Panc1 (cell line): Measurements from ENCODE around the gene ATL2. TPM values are rescaled to one million over a fixed set of nuclear protein-coding genes. Genes with fewer than 3 reads are reported as not detected.

ENCODE experiments used
- ATAC-seq: fragments of 200-7000 bp; cut with Tn5 transposase; 2 replicates; pipeline ENCODE4 v1.9.1; 2020; ENCODE audit warnings: mild to moderate bottlenecking, moderate library complexity
- BruUV-seq: library from RNA; stranded (reverse); fragments of 400-500 nt; replicated peaks from 2 replicates; lab custom pipeline; 2021; lab: Mats Ljungman, UMichigan
- CTCF ChIA-PET: fragments of 300-600 bp; sonication (Branson Sonifier 250); formaldehyde crosslinking; loops from one replicate; lab custom pipeline; 2022; ENCODE audit warnings: antibody characterized with exemption; lab: Charles Lee
- POLR2A ChIA-PET: fragments of 300-600 bp; sonication (Branson Sonifier 250); formaldehyde crosslinking; loops from one replicate; lab custom pipeline; 2022; ENCODE audit warnings: antibody characterized with exemption; lab: Charles Lee
- DNase-seq: peaks from one replicate; pipeline ENCODE4 v3.0.0-alpha.2; 2010; ENCODE audit warnings: low read depth, low spot score
- H3K27ac ChIP-seq: 2 replicates; pipeline ENCODE4 v1.5.1; 2011; ENCODE audit warnings: mild to moderate bottlenecking, low read length, inconsistent platforms
- H3K27me3 ChIP-seq: fragments of 200-500 bp; sonication (Bioruptor generic); 2 replicates; pipeline ENCODE4 v1.6.0; 2014; ENCODE audit warnings: low read length, inconsistent platforms; ENCODE audit not compliant: control insufficient read depth, insufficient read depth
- H3K36me3 ChIP-seq: fragments of 200-500 bp; sonication (Bioruptor generic); 2 replicates; pipeline ENCODE4 v1.5.1; 2014; ENCODE audit warnings: inconsistent platforms, mild to moderate bottlenecking, low read length, moderate library complexity; ENCODE audit not compliant: control insufficient read depth, insufficient read depth
- H3K4me1 ChIP-seq: 2 replicates; pipeline ENCODE4 v1.5.1; 2011; ENCODE audit warnings: inconsistent platforms, mild to moderate bottlenecking, low read length, moderate library complexity; ENCODE audit not compliant: control insufficient read depth, insufficient read depth
- H3K4me3 ChIP-seq, 2 experiments: 2 replicates each; pipeline ENCODE4 v1.5.1; 2011 to 2012; ENCODE audit warnings: low read depth in 2 of 2, low read length in 2 of 2, mild to moderate bottlenecking in 2 of 2, inconsistent platforms in 1 of 2, moderate library complexity in 1 of 2
- H3K9me3 ChIP-seq: fragments of 200-500 bp; sonication (Bioruptor generic); 2 replicates; pipeline ENCODE4 v1.5.1; 2014; ENCODE audit warnings: low read depth, mild to moderate bottlenecking, inconsistent platforms, low read length, moderate library complexity; ENCODE audit not compliant: control insufficient read depth, insufficient read depth
- CTCF ChIP-seq: fragments of 450-650 bp; IDR thresholded peaks from 2 replicates; pipeline ENCODE4 v1.5.1; 2017; ENCODE audit warnings: mild to moderate bottlenecking
- POLR2AphosphoS5 ChIP-seq: IDR thresholded peaks from 2 replicates; pipeline ENCODE4 v1.6.1; 2012; ENCODE audit warnings: mild to moderate bottlenecking, low read depth, low read length, moderate library complexity
- REST ChIP-seq, 2 experiments: IDR thresholded peaks; 2 replicates each; pipeline ENCODE4 v1.6.1; 2011 to 2012; ENCODE audit warnings: low read depth in 2 of 2, control low read depth in 1 of 2, low read length in 1 of 2, mild to moderate bottlenecking in 1 of 2, moderate library complexity in 1 of 2; ENCODE audit not compliant: insufficient read depth in 1 of 2
- SIN3A ChIP-seq: IDR thresholded peaks from 2 replicates; pipeline ENCODE4 v1.6.1; 2012; ENCODE audit warnings: low read depth, mild to moderate bottlenecking, low read length, moderate library complexity, borderline replicate concordance; ENCODE audit not compliant: insufficient read depth
- TCF7L2 ChIP-seq: IDR thresholded peaks from 2 replicates; pipeline ENCODE4 v1.6.1; 2011; ENCODE audit warnings: mild to moderate bottlenecking, low read depth, low read length, inconsistent platforms
- in situ Hi-C: cut with HindIII; loops from 2 replicates; pipeline ENCODE4 v1.10.0; 2016; ENCODE audit warnings: low sequenced_read_pairs, low pct_unique_long_range_greater_than_20kb
- intact Hi-C: fragments of 100-400 bp; cut with micrococcal nuclease; formaldehyde crosslinking; loops from one replicate; pipeline ENCODE4 v1.10.0; 2022; ENCODE audit not compliant: unreplicated experiment
- total RNA-seq: library from RNA; stranded (reverse); gene quantifications from one replicate; pipeline ENCODE4 v1.2.1, GENCODE V29; 2021; ENCODE audit not compliant: unreplicated experiment

The ATL2 gene
- total RNA-seq, 1 experiment from 2014 or later: 78.7 TPM

GRCh38 chr2:38267270-38267925 lies 109.7 kb downstream of the ATL2 start:
- DNase-seq (no peak), ATAC-seq (no peak)
- Histone ChIP-seq H3K4me3 (no peak overlapping the region), H3K4me1 (no peaks in the 10 kb centered on the region), H3K36me3 (no peaks in the 10 kb centered on the region), H3K27ac (no peak overlapping the region), H3K27me3 (no peaks in the 10 kb centered on the region), H3K9me3 (no peaks in the 10 kb centered on the region)
- POLR2A ChIA-PET: no interaction called here
- in situ Hi-C loops (no loop called here), intact Hi-C loops (no loop called here)
- CTCF ChIA-PET: no interaction called here
- TF ChIP-seq POLR2AphosphoS5 (no peak), CTCF (no peak), REST (IDR thresholded peaks at IDR 0.05; ENCODE audit: insufficient read depth in 1 of 2, low read depth in 2 of 2, low read length in 1 of 2) (no peak), SIN3A (no peak), TCF7L2 (no peak)
- BruUV-seq: no TSS peak

- intact Hi-C loops: no loop called here
Observed at GRCh38 chr2:38266382-38267061, 110.6 kb downstream of the ATL2 start.

More at GRCh38 chr2:38266382-38267061, 110.6 kb downstream of the ATL2 start:
- no TSS peak for BruUV-seq
- POLR2A ChIA-PET: no interaction called here
- DNase-seq: no peak
- Histone ChIP-seq H3K4me3 (no peak overlapping the region), H3K4me1 (no peaks in the 10 kb centered on the region), H3K27me3 (no peaks in the 10 kb centered on the region), H3K9me3 (no peaks in the 10 kb centered on the region), H3K27ac (no peak overlapping the region), H3K36me3 (no peaks in the 10 kb centered on the region)
- in situ Hi-C loops: no loop called here
- ATAC-seq: no peak
- TF ChIP-seq SIN3A (no peak), POLR2AphosphoS5 (no peak), CTCF (no peak), REST (IDR thresholded peaks at IDR 0.05; ENCODE audit: insufficient read depth in 1 of 2, low read depth in 2 of 2, low read length in 1 of 2) (no peak), TCF7L2 (no peak)
- CTCF ChIA-PET: no interaction called here
